PC-3 (cell line): ENCODE data around the gene MAPKAP1. TPM values are rescaled to one million over a fixed set of nuclear protein-coding genes. Genes with fewer than 3 reads are reported as not detected.
A peak's percentile ranks its signal among the peaks of the same experiment; 100 is the strongest.

ENCODE experiments used
- ATAC-seq: fragments of 200-7000 bp; cut with Tn5 transposase; 2 replicates; pipeline ENCODE4 v1.9.1; 2020; ENCODE audit warnings: mild to moderate bottlenecking, moderate library complexity
- BruUV-seq: library from RNA; stranded (reverse); fragments of 400-500 nt; replicated peaks from 2 replicates; lab custom pipeline; 2021; lab: Mats Ljungman, UMichigan
- CTCF ChIA-PET: fragments of 300-600 bp; sonication (Branson Sonifier 250); formaldehyde crosslinking; loops from one replicate; lab custom pipeline; 2022; ENCODE audit warnings: antibody characterized with exemption; lab: Charles Lee
- POLR2A ChIA-PET: fragments of 300-600 bp; sonication (Branson Sonifier 250); formaldehyde crosslinking; loops from one replicate; lab custom pipeline; 2022; ENCODE audit warnings: antibody characterized with exemption; ENCODE audit not compliant: unreplicated experiment; lab: Charles Lee
- DNase-seq: peaks from one replicate; pipeline ENCODE4 v3.0.0-alpha.2; 2015
- H2AFZ ChIP-seq: fragments of 300-600 bp; sonication (generic); 2 replicates; pipeline ENCODE4 v1.6.0; 2016; ENCODE audit warnings: antibody characterized with exemption, low read length
- H3F3A ChIP-seq: fragments of 300-600 bp; sonication (generic); one replicate; pipeline ENCODE4 v1.6.0; 2017; ENCODE audit warnings: antibody characterized with exemption, low read length, control low read depth, mild to moderate bottlenecking; ENCODE audit not compliant: unreplicated experiment
- H3K27ac ChIP-seq: fragments of 300-600 bp; sonication (generic); 2 replicates; pipeline ENCODE4 v1.5.1; 2016; ENCODE audit warnings: mild to moderate bottlenecking, low read length
- H3K27me3 ChIP-seq: fragments of 300-600 bp; sonication (generic); 2 replicates; pipeline ENCODE4 v1.6.1; 2016; ENCODE audit warnings: low read length, mixed read lengths
- H3K36me3 ChIP-seq: fragments of 300-600 bp; sonication (generic); 2 replicates; pipeline ENCODE4 v1.6.1; 2016; ENCODE audit warnings: low read depth, mixed run types, low read length, mixed read lengths
- H3K4me1 ChIP-seq: fragments of 300-600 bp; sonication (generic); 2 replicates; pipeline ENCODE4 v1.5.1; 2016; ENCODE audit warnings: low read length; ENCODE audit not compliant: insufficient read depth
- H3K4me2 ChIP-seq: fragments of 300-600 bp; sonication (generic); 2 replicates; pipeline ENCODE4 v1.6.0; 2016; ENCODE audit warnings: low read length
- H3K4me3 ChIP-seq: fragments of 300-600 bp; sonication (generic); 2 replicates; pipeline ENCODE4 v1.5.1; 2016; ENCODE audit warnings: mild to moderate bottlenecking, low read length, mixed read lengths
- H3K79me2 ChIP-seq: fragments of 300-600 bp; sonication (generic); 2 replicates; pipeline ENCODE4 v1.6.1; 2017; ENCODE audit warnings: low read length, mixed read lengths
- H3K9ac ChIP-seq: fragments of 300-600 bp; sonication (generic); 2 replicates; pipeline ENCODE4 v1.6.0; 2016; ENCODE audit warnings: mild to moderate bottlenecking, low read length
- H3K9me2 ChIP-seq: fragments of 300-600 bp; sonication (generic); replicated peaks from 2 replicates; pipeline ENCODE4 v1.6.1; 2016; ENCODE audit warnings: mixed run types, low read length, mixed read lengths
- H3K9me3 ChIP-seq: fragments of 300-600 bp; sonication (generic); 2 replicates; pipeline ENCODE4 v1.6.1; 2016; ENCODE audit warnings: low read length, mixed read lengths
- H4K20me1 ChIP-seq: fragments of 300-600 bp; sonication (generic); 2 replicates; pipeline ENCODE4 v1.6.1; 2016; ENCODE audit warnings: low read length, mixed read lengths
- EZH2 ChIP-seq: fragments of 300-600 bp; sonication (generic); IDR thresholded peaks from one replicate; pipeline ENCODE4 v1.6.1; 2017; ENCODE audit warnings: antibody characterized with exemption, mild to moderate bottlenecking, low read length; ENCODE audit not compliant: unreplicated experiment
- EZH2phosphoT487 ChIP-seq: fragments of 300-600 bp; sonication (generic); IDR thresholded peaks from 2 replicates; pipeline ENCODE4 v1.6.1; 2018; ENCODE audit warnings: mild to moderate bottlenecking, antibody characterized with exemption, low read length, borderline replicate concordance
- intact Hi-C: fragments of 100-400 bp; cut with micrococcal nuclease; formaldehyde crosslinking; loops from 2 replicates; pipeline ENCODE4 v1.9.0; 2023
- total RNA-seq: library from RNA; depleted of rRNA; stranded (reverse); fragments of >200 nt; gene quantifications from 2 replicates; pipeline ENCODE4 v1.2.3, GENCODE V29; 2014
- TF ChIP-seq, protein P1 (sequence below): fragments of 300-600 bp; sonication (generic); conservative IDR thresholded peaks from 2 replicates; pipeline ENCODE4 v1.5.1; 2017; ENCODE audit warnings: antibody characterized with exemption, low read depth, mild to moderate bottlenecking, low read length

Gene MAPKAP1
- total RNA-seq, 1 experiment from 2014 or later = 128 TPM

DNA sequence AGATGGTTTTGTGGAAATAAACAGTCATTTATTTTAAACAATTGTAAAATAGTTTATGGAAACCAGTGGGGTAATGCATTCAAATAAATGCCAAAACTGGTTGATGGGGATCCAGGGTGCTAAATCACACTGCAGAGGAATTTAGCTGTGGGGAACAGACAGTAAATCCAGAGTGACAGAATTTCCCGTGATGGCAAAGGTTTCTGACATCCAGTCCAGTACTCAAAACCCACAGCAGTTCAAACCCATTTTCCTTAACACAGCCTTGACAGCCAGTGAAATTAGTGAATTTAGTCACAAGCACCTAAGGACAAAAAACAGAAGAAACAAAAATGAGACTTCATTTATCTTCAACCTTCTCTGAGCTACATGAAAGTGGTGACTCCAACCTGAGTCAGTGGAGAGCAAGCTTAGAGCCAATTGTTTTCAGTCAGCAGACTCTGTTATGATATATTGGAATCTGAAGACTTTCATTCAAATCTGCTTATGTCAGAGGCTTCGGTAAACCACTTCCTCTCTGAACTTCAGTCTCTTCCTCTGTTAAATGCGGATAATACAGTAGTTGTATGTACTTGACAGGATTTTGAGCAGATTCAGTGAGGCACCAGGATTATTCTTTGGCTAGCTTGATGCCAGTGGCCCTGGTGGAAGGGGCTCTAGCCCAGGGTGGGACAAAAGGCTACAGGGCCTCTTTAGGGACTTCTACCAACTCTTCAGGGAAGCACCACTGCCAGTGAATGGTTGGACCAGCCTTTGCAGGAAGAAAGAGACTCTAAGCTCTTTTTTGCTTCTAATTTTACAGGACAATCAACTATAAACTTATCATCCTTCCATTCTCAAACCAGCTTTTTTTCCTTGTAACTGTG lies 185.3 kb downstream of the MAPKAP1 start:
- DNase-seq = peak; percentile 89

DNA sequence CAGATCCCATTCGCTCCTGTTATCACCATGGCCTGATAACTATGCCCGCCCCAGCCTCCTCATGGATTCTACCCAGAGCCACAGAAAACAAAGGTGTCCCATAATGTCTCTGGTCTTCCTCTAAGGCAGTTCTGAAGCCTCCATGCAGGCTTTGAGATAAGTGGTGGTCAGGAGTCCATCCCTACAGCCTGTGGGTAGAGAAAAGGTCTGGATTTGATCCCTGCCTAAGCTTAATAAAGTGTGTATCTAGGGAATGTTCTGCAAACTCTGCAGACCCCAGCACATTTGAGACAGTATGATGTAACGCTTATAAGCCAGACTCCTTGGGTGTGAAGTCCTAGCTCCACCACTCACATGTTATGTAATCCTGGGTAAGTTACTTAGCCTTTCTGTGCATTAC lies 187.3 kb downstream of the MAPKAP1 start:
- H3K4me1 ChIP-seq = peaks cover 29% of the 10 kb centered on the region
- no peaks in the 10 kb centered on the region for H3K9me2 ChIP-seq
- H3F3A ChIP-seq = peaks cover 6% of the 10 kb centered on the region
- no peak overlapping the region for H3K4me3 ChIP-seq
- no peaks in the 10 kb centered on the region for H3K9me3 ChIP-seq
- H4K20me1 ChIP-seq = no peaks in the 10 kb centered on the region
- POLR2A ChIA-PET = no interaction called here
- CTCF ChIA-PET = no interaction called here
- no peaks in the 10 kb centered on the region for H3K36me3 ChIP-seq
- no TSS peak for BruUV-seq
- no peak overlapping the region for H3K9ac ChIP-seq
- TF ChIP-seq EZH2 (no peak), EZH2phosphoT487 (no peak)
- TF ChIP-seq, protein P1, sequence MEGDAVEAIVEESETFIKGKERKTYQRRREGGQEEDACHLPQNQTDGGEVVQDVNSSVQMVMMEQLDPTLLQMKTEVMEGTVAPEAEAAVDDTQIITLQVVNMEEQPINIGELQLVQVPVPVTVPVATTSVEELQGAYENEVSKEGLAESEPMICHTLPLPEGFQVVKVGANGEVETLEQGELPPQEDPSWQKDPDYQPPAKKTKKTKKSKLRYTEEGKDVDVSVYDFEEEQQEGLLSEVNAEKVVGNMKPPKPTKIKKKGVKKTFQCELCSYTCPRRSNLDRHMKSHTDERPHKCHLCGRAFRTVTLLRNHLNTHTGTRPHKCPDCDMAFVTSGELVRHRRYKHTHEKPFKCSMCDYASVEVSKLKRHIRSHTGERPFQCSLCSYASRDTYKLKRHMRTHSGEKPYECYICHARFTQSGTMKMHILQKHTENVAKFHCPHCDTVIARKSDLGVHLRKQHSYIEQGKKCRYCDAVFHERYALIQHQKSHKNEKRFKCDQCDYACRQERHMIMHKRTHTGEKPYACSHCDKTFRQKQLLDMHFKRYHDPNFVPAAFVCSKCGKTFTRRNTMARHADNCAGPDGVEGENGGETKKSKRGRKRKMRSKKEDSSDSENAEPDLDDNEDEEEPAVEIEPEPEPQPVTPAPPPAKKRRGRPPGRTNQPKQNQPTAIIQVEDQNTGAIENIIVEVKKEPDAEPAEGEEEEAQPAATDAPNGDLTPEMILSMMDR = no peak
- no peaks in the 10 kb centered on the region for H3K27me3 ChIP-seq
- H3K79me2 ChIP-seq = no peaks in the 10 kb centered on the region
- no peak overlapping the region for H2AFZ ChIP-seq
- DNase-seq (no peak), ATAC-seq (no peak)
- intact Hi-C loops = no loop called here
- no peak overlapping the region for H3K4me2 ChIP-seq
- no peak overlapping the region for H3K27ac ChIP-seq

More for the DNA sequence above, 185.3 kb downstream of the MAPKAP1 start:
- peak; percentile 94 for ATAC-seq
- H2AFZ ChIP-seq = no peak overlapping the region
- H3K36me3 ChIP-seq = no peaks in the 10 kb centered on the region
- intact Hi-C loops = no loop called here
- peak overlapping the region; percentile 48 for H3K9ac ChIP-seq
- H3K4me1 ChIP-seq = peaks cover 29% of the 10 kb centered on the region
- H3K27ac ChIP-seq = peak overlapping the region; percentile 91
- H3K4me2 ChIP-seq = peak overlapping the region; percentile 66
- no peaks in the 10 kb centered on the region for H3K9me2 ChIP-seq
- peaks cover 6% of the 10 kb centered on the region for H3F3A ChIP-seq
- ChIA-PET POLR2A (interaction anchor here (0.6 kb wide), 2 partner anchors 14 to 185 kb away, joined by 3 to 4 read pairs; partner anchors contain the start of gene MAPKAP1), CTCF (interaction anchor here (0.6 kb wide), 1 partner anchor 237 kb away, joined by 4 read pairs; no protein-coding TSS in a partner anchor)
- no peaks in the 10 kb centered on the region for H4K20me1 ChIP-seq
- no peaks in the 10 kb centered on the region for H3K9me3 ChIP-seq
- H3K4me3 ChIP-seq = no peak overlapping the region
- H3K27me3 ChIP-seq = no peaks in the 10 kb centered on the region
- TF ChIP-seq EZH2phosphoT487 = no peak
- no TSS peak for BruUV-seq
- H3K79me2 ChIP-seq = no peaks in the 10 kb centered on the region

DNA sequence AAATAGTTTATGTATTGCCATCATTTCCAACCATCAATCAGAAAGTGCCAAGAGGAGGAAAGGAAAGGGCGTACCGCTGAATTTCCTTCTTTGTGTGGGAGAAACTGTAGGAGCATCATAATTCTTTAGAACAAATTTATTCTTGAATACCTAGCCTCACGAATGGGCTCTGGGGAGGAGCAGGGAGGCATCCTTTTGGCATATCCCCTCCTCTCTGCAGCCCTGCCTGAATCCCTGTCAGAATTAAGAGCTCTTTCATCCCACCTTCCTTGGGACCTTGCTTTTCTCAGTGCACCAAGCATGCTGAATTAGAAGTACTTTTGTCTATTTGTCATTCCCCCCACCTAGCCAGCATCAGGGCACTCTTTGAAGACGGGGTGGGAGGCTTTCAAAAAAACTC lies 189.4 kb downstream of the MAPKAP1 start:
- Histone ChIP-seq H3K27me3 (no peaks in the 10 kb centered on the region), H3K9me2 (no peaks in the 10 kb centered on the region), H3K4me3 (no peak overlapping the region), H3K27ac (no peak overlapping the region), H3K4me1 (peaks cover 42% of the 10 kb centered on the region), H3F3A (peaks cover under 1% of the 10 kb centered on the region), H3K79me2 (no peaks in the 10 kb centered on the region), H4K20me1 (no peaks in the 10 kb centered on the region), H3K4me2 (no peak overlapping the region), H2AFZ (no peak overlapping the region), H3K36me3 (no peaks in the 10 kb centered on the region), H3K9ac (no peak overlapping the region), H3K9me3 (no peaks in the 10 kb centered on the region)
- CTCF ChIA-PET = no interaction called here
- POLR2A ChIA-PET = interaction anchor here (0.6 kb wide), 1 partner anchor 274 kb away, joined by 6 read pairs; no protein-coding TSS in a partner anchor
- no TSS peak for BruUV-seq
- TF ChIP-seq, protein P1 = no peak
- TF ChIP-seq EZH2phosphoT487 (no peak), EZH2 (no peak)
- ATAC-seq (no peak), DNase-seq (no peak)
- intact Hi-C loops = no loop called here
